ENCODE results near the gene CMKLR1. TPM values are rescaled to one million over a fixed set of nuclear protein-coding genes. Genes with fewer than 3 reads are reported as not detected.

The CMKLR1 gene
- total RNA-seq, 4 donors from 2014 or later: 0.19 to 5.7 (median 2.5) TPM

DNA sequence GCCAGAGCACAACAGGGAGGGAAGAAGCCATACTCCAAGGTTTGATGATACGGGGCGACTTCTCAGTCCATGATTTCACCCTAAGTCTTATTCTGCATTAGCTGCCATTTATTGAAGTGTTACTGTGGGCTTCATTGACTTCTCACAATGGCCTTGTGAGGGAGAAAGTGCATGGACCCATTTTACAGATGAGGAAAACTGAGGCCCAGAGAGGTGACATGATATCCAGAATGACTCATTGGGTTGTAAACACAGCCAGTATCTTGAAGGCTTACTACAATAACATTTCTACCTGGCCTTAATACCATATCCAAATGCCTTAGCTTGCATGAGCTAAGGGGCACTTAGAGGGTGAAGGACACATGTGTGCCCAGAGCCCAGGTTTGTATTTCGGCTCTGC, 100.6 kb downstream of the CMKLR1 start:
- H3K4me3 ChIP-seq: no peak overlapping the region
- intact Hi-C loops (cut with DNase I): no loop called here
- DNase-seq: no peak
- WGBS, 2 donors: 90 to 100% methylated on average over 1 to 3 of the region's 3 CpGs
- no peaks in the 10 kb centered on the region for H3K27me3 ChIP-seq
- no peak for TF ChIP-seq POLR2A (IDR thresholded peaks at IDR 0.05)
- TF ChIP-seq, protein P1, sequence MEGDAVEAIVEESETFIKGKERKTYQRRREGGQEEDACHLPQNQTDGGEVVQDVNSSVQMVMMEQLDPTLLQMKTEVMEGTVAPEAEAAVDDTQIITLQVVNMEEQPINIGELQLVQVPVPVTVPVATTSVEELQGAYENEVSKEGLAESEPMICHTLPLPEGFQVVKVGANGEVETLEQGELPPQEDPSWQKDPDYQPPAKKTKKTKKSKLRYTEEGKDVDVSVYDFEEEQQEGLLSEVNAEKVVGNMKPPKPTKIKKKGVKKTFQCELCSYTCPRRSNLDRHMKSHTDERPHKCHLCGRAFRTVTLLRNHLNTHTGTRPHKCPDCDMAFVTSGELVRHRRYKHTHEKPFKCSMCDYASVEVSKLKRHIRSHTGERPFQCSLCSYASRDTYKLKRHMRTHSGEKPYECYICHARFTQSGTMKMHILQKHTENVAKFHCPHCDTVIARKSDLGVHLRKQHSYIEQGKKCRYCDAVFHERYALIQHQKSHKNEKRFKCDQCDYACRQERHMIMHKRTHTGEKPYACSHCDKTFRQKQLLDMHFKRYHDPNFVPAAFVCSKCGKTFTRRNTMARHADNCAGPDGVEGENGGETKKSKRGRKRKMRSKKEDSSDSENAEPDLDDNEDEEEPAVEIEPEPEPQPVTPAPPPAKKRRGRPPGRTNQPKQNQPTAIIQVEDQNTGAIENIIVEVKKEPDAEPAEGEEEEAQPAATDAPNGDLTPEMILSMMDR (IDR thresholded peaks at IDR 0.05): no peak
- no peaks in the 10 kb centered on the region for H3K9me3 ChIP-seq
- H3K4me1 ChIP-seq: no peaks in the 10 kb centered on the region
- no peaks in the 10 kb centered on the region for H3K36me3 ChIP-seq
- no peak overlapping the region for H3K27ac ChIP-seq

Other genes with a start within 250 kb of the CMKLR1 start
- gene WSCD2, start 210.0 kb downstream of the CMKLR1 start, total RNA-seq: 1 to 10 TPM in 2 of 4 donors, under 1 TPM in 1, not detected in 1; 0.62 to 3.6 (median 3.3) TPM
- gene FICD, start 176.0 kb upstream of the CMKLR1 start, total RNA-seq: 1 to 10 TPM; 1.6 to 4.0 (median 2.1) TPM
- gene SART3, start 221.9 kb upstream of the CMKLR1 start, total RNA-seq: 10 to 100 TPM; 37.0 to 68.7 (median 48.2) TPM
- gene ISCU, start 223.3 kb upstream of the CMKLR1 start, total RNA-seq: 100 to 1,000 TPM in 1 of 4 donors, 10 to 100 TPM in 3; 50.7 to 132 (median 85.3) TPM

All from esophagus squamous epithelium (tissue), 5 donors.